DMS79 (cell line): Measurements from ENCODE around the gene TTLL10.
"Not testable (repeated sequence)": the region's sequence is repeated elsewhere in the genome, so short reads cannot be mapped to it uniquely, and the experiment has no call there.

ENCODE experiments used
- DNase-seq: peaks from one replicate; lab custom pipeline; 2025; lab: John Stamatoyannopoulos, UW

Gene TTLL10

DNA sequence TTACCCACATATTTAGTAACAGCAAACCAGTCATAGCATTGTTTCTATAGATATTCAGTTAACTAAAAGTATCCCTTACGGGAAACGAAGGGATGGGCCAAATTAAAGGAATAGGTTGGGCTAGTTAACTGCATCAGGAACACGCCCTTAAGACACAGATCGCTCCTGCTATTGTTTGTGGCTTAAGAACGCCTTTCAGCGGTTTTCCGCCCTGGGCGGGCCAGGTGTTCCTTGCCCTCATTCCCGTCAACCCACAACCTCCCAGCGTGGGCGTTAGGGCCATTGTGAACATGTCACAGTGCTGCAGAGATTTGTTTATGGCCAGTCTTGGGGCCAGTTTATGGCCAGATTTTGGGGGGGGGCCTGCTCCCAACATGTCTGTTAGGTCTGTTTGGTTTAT lies 18.1 kb downstream of the TTLL10 start:
- DNase-seq: no peak

DNA sequence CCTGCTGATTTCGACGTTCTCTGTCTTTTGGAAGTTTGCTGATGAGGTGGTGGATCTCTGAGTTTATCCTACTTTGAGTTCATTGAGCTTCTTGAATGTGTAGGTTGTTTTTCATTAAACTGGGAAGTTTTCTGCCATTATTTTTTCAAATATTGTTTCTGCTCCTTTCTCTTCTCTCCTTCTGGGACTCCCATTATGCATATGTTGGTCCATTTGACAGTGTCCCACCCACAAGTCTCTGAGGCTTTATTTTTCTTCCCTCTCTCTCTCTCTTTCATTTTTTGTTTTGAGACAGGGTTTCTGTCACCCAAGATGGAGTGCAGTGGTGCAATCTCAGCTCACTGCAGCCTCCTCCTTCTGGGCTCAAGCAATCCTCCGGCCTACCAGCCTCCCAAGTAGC lies 21.0 kb downstream of the TTLL10 start:
- no peak for DNase-seq

DNA sequence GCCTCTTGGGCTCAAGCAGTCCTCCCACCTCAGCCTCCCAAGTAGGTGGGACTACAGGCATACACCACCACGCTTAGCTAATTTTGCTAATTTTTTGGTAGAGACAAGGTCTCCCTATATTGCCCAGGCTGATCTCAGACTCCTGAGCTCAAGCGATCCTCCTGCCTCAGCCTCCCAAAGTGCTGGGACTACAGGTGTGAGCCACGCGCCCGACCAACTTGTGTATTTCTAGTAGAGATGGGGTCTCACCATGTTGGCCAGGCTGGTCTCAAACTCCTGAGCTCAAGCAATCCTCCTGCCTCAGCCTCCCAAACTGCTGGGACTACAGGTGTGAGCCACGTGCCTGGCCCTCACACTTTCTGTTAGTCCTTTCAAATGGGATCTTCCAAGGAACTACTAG lies 22.0 kb downstream of the TTLL10 start:
- not testable (repeated sequence) for DNase-seq

DNA sequence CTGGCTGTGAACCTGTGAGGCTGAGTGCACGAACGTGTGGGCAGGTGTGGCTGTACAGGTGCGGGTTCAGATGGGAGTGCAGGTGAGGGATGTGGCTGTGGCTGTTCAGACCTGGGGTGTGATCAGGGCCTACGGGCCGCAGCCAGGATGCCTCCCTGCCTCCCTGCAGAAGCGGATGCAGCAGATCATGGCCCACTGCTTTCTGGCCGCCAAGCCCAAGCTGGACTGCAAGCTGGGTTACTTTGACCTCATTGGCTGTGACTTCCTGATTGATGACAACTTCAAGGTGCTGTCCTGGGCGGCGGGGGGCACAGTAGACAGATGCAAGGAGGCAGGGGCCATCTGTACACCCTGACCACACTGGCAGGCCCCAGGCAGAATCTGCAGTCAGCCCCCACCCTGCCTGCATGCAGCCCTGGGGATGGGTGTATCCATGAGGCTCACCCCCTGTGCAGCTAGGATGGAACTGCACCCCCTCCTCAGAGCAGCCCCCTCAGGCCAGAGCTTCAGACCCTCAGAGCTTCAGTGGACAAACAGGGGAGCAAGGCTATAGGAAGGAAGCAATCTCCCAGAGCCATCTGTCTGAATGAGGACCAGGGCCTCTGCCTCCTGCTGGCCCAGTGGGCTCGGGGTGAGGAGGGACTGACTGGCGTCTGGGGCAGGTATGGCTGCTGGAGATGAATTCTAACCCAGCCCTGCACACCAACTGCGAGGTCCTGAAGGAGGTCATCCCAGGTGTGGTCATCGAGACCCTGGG lies 22.9 kb downstream of the TTLL10 start:
- no peak for DNase-seq

DNA sequence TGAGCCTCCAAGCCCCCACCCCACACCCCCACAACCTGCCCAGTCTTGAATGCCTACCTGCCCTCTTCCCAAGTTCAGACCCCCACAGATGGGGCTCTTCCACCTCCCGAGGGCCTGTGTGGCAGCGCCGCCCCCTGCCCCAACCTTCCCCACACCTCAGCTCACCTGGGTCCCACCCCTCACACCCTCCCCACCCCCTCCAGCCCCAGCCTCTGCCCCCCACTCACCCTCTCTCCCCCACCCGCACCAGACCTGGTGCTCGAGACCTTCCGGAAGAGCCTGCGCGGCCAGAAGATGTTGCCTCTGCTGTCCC lies 23.5 kb downstream of the TTLL10 start:
- DNase-seq: no peak

DNA sequence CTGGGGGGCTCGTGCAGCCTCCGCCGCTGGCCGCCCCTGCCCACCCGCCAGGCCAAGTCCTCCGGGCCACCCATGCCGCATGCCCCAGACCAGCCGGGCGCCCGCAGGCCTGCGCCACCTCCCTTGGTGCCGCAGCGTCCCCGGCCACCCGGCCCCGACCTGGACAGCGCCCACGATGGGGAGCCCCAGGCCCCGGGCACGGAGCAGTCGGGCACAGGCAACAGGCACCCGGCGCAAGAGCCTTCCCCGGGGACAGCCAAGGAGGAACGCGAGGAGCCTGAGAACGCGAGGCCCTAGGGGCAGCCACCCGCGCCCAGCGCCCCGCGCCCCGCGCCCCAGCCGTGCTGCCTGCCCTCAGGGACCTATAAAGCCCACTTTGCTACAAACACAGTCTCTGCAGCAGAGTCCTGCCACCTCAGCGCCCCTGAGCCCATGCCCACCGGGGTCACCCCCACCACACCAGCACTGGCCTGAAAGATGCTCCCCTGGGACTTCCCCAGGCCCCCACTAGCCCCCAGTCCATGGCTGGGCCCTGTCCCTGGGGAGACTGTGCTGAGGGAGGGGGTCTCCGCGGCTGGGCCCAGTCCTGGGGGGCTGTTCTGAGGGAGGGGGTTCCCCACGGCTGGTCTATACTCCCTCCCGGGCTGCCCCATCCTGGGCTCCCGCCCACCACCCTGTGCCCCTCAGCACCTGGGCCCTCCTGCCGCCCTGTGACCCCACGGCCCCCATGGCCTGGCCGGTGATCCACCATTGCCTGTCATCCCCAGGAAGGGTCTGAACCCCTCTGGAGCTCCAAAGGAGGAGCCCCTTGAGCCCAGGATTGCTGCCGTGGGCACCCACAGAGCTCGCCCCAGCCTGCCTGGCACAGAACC lies 24.1 kb downstream of the TTLL10 start:
- no peak for DNase-seq

DNA sequence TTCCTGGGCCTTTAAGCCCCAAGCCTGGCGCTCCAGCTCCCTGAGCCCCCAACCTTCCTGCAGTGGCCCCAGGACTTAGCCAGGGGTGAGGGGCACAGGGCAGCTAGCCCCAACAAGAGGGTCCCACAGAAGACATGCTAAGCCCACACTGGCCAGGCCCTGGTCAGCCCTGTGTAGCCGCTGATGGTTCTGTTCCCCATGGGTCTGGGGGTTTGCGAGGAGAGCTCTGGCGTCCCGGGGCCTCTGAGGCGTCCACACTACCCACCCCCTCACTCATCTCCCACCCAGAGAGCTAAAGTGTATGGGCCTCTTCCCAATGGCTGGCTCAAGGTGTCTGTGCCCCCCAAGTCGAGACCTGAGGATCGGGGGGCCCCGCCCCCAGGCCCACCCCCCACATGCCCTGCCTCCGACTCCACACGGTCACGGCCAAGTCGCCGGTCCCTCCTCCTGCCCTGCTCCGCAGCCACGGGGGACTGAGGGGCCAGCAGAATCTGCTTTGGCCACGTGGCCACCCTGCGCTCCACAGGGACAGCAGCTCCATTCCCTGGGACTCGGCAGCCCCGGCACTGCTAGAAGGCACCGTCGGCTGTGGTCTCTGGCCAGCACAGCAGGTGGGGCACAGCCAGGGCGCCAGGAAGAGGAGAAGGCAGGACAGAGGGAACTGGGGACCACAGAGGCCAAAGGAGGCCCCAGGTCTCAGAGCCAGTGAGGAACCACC lies 24.9 kb downstream of the TTLL10 start:
- DNase-seq: no peak

DNA sequence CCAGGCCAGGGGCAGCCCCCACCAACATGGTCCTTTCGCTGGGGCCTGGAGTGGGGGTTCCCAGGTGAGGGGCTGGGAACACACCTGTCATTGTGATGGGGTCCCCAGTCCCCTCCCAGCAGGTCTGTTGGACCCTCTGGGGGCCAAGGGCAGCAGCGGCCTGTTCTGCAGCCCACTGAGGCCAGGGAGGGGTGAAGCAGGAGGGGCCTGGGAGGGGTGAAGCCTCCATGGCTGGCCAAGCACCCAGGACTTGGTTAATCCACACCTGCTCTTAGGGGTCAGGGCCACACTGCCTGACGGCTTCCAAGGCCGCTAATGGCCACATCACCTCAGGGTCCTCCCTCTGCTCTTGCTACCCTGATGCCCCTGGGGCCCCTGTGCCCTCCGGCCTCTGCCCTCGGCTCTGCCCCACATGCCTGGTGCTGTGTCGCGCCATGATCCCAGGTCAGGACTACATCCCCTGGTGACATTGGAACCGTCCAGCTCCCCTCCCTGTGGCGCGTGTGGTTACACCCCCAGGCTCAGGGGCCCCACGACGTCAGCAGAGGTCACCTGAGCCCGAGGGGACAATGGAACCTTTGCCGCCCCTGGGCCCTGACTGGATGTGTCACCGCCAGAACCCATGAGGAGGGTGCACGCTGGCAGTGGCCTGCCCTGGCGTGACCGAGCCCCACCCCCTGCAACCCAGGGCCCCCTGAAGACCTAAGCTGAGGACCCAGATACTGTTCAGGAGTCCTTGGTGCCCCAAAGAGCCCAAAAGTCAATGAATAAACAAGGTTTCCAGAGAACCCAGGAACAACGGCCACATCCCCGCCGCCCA lies 25.7 kb downstream of the TTLL10 start:
- no peak for DNase-seq

DNA sequence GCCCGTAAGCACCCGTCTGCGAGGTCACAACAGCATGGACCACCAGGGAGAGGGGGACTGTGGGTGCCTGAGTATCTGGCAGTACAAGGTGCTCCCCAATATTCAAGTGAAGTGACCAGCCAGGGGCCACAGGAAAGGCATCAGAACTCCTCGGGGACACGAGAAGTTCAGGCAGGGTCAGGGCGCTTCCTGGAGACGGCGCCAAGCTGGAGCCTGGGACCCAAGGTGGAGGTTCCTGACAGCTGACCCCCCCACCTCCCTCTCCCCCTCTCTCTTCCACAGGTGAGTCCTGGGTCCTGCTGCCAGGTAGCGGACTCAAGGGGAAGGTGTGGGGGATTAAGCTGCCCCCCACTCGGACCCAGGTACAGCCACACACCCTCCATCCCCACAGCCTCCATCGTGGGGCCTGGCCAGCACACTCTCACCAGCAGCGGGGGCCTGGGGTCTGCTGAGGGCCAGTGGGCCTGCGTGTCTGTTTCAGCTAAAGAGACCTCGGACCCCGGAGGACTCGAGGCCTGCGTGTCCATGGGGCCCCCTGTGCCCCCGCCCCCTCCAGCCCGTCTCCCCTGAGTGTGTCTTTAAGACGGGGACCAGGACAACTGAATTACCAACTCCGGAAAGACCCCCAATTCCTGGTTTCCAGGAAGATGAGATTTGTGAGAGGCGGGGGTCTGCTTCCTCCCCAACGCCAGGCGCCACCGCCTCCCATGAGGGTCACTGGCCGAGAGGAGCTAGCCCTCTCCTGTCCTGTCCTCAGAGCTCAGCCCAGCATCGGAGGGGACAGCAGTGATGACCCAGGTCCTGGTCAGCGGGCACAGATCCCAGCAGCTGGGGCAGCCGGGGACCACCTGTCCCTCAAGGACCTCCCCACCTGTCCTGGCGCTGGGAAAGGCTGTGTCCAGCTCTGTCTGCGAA lies 26.5 kb downstream of the TTLL10 start:
- DNase-seq: no peak

DNA sequence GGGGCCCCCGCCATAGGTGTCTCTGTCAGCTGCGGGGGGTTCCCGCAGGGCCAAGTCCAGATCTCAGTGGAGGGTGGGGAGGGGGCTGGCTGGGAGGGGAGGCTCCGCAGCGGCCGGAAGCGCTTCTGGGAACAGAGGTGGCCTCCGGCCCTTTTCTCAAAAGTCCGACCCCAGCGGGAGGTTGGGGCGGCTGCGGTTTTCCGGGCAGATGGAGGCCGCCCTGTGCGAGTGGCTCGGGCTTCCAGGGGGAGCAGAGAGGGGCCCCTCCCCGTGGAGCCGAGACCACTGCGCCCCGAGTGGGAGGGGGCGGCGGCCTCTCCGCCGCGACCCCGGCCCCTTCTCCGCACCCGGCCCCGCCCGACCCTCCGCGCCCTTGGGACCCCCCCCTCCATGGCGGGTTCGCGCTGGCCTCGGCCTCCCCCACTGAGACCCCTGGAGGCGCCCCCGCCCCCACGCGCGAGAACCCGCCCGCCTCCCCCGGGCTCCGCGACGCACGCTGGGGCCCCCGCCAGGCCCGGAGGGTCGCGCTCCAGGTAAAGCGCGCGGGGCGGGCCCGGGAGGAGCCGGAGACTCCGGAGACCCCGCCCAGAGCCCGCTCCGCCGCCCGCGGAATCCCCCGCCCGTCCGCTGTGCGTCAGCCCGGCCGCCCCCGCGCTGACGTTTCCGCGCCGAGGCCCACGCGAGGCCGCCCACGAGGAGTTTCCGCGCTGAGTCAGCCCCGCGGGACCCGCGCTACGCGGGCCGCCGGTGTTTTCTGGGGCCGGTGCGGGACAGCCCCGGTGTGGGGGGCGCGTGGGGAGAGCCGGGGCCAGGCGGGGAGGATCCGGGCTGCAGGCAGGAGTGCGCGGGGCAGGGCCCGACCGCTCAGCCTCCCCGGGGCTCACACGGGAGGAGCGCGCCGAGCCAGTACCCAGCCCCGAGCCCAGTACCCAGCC lies 27.5 kb downstream of the TTLL10 start:
- no peak for DNase-seq

DNA sequence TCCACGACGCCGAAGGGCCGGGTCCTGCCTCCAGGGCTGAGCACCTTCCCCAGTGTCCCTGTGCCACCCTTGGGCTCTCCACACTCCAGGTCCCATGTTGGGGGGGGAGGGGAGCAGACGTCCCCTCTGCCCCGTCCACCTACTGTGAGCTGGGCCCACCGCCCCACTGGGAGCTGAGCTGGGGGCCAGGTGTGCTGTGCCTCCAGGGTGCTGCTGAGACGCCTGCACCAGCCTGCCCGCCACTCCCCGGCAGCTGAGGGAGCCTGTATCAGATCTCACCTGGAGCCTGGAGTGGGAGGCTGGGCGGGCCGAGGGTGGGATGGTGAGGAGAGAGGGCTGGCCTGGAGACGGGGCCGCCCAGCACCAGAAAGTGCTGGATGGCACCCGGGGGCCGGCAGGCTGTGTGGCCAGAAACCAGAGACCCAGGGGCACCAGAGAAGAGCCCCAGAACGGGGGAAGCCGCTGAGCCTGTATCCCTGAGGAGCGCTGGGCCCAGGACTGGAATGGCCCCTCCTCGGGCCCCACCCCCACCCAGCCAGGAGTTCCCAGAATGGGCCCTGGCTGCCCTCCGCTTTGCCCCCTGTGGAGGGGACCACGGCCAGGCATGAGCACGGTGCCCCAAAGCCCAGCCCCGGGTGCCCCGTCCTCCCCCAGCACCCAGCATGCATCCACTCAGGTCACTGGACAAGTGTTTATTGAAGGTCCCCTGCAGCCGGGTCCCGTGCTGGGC lies 29.3 kb downstream of the TTLL10 start:
- no peak for DNase-seq

DNA sequence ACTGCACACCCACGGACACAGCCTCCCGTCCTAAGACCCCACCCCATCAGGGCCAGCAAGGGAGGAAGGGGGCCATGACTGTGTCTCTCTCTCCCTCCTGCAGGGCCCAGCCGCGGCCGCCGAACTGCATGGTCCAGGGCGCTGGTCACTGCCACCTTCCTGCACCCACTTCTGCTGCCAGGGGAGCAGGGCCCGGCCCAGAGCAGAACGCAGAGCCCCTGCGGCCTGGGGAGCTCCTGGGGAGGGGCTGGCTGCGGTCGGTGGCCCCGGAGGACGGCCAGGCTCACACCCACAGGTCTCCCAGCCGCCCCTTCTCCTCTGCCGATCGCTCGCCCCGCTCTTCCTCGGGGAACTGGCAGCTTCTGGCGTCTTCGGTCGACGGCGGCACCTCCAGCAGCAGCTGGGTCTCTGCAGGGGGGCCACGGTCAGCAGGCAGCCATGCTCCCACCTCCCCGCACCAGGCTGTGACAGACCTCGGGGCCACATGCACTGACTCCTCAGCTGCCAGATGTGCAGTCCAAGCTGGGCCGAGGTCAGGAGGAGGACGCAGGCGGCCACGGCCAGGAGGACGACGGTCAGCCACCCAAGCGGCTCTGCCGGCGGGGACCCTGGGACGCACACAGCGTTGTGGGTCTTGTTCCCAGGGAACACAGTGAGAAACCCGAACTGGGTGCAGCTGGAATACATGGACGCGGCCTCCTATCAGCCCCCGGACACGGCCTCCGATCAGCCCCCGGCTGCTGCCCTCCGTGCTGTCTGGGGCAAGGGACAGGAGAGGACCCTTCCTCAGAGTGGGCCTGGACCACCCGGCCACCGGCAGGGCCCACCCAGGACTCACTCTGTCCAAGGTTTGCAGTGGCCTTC lies 30.1 kb downstream of the TTLL10 start:
- no peak for DNase-seq

DNA sequence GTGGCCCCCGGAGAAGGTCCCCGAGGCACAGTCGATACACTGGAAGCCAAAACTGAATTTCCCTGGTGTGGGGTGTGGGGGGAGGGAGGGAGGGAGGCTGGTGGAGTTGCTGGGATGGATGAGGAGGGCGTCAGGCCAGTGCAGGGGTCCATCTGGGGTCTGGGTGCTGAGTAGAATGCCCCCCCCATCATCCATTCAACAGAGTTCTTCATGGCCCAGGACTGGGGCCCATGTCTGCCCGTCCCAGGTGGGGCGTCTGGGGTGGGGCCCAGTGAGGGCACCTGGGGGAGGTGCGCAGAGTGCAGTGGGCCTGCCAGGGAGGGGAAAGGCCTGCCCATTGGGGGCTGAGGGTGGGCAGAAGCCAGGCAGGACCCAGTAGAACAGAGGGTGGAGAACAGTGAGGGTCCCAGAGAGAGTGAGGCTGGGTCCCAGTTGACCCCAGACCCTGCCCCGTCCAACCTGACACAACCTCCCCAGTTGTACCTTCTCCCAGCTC lies 30.8 kb downstream of the TTLL10 start:
- DNase-seq: no peak

DNA sequence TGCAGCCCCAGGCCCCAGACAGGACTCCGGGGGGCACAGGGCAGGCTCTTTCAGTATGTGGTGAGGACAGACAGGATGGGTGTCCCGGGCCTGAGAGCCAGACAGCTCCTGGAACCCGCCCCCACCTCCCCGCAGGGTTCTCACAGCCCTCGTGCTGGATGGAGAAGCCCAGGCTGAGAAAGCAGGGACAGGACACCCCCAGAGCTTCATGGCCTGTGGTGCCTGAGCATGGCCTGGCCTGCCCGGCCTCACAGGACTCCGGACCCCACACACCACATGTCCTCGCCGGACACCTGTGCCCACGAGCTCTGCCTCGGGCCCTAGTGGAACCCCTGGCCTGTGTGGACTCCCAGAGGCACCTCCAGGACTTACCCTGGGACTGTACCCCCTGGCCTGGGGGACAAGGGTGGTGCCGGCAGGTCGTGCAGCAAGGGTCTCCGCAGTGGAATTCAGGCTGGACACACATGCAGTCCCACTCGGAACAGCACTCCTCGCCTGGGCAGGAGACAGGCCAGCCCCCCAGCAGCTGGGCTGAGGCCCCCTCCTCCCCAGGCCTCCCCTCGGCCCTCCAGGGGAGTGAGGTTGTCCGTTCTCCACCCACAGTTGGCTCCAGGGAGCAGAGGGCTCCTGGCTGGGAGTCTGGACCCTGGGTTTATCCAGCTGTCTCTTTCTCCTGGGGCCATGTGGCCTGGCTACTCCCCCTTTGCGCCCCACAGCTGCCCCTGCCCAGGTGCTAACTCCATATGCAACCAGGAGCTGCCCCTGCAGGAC lies 31.5 kb downstream of the TTLL10 start:
- DNase-seq: no peak

DNA sequence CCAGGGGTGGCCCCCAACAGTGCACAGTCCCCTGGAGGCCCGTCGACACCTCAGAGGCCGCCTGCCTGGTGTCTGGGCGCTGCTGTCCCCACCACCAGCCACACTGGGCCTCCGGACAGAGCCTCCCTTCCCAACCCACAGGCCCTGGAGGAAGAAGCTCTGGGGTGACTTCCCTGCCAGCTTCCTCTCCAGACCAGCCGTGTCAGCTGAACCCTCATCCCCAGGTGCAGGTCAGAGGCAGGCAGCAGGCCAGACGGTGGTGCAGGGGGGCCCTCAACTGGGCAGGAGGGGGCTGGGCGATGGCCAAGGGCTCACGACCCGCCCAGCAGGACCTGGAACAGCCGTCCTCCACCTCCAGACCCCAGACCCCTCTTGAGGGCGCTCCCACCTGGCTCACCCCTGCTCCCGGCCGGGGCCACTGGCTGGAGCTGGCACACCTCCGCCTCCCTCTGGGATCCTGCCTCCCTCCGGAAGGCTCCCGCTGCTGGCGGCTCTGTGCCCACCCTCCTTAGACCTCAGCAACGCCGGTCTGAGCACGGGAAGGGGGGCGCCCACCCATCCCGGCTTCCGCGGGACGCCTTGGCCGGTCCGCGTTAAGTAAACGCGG lies 32.2 kb downstream of the TTLL10 start:
- no peak for DNase-seq

DNA sequence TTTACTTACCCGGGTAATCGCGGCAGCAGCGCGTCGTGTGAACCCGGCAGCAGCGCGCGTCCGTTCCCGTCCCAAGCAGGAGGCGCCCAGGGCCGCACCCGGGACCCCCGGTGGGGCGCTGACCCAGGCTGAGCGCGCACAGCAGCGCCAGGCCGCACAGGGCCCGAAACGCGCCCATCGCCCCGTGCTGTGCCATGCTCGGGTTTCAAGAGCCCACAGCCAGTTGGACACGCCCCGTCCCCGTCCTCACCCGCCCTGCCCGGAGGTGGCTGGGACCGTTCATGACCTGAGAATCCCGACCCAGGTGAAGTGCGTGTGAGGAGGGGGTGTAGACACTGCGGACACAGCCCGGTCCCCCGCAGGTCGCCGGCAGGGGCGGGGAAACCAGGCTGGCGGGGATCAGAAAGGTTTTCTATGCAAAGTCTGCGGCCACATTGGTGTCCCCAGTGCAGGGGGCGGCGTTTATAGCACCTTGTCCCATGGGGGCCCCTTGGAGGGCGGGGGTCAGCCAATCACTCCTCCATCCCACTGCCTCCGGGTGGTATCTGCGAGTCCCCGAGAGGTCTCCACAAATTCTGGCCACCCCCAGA lies 32.8 kb downstream of the TTLL10 start, which contains the start of gene TNFRSF18:
TNFRSF18 (minus strand) TSS at position 217 of the 590 bp plus-strand sequence; CDS start at position 196, 21 bp downstream.
- DNase-seq: peak; percentile 36
